ENCODE data around the gene FGF7.
"Not testable (repeated sequence)": the region's sequence is repeated elsewhere in the genome, so short reads cannot be mapped to it uniquely, and the experiment has no call there.

GRCh38 chr15:49512739-49513138, 89.7 kb downstream of the FGF7 start:
- TF ChIP-seq CTCF, POLR2AphosphoS5 (IDR thresholded peaks at IDR 0.05): not testable (repeated sequence)

Data from breast epithelium (tissue), 3 donors.